WTC11 (cell line): ENCODE measurements around the gene KANTR. TPM values are rescaled to one million over a fixed set of nuclear protein-coding genes. Genes with fewer than 3 reads are reported as not detected.

Experiments
- ATAC-seq: fragments of 200-7000 bp; cut with Tn5 transposase; 2 replicates; pipeline ENCODE4 v1.10.0; 2021; ENCODE audit warnings: mild to moderate bottlenecking, moderate library complexity
- CTCF ChIA-PET: fragments of 300-600 bp; sonication (Branson Sonifier 250); formaldehyde crosslinking; loops from one replicate; lab custom pipeline; 2021; ENCODE audit warnings: antibody characterized with exemption; lab: Charles Lee
- POLR2A ChIA-PET: fragments of 350-600 bp; sonication (Branson Sonifier 250); formaldehyde crosslinking; loops from one replicate; lab custom pipeline; 2021; ENCODE audit warnings: antibody characterized with exemption; lab: Charles Lee
- DNase-seq: peaks from one replicate; pipeline ENCODE4 v3.0.0; 2021; ENCODE audit warnings: low spot score
- H3K27ac Mint-ChIP-seq: 2 replicates; pipeline ENCODE4 v1.8.0; 2021; ENCODE audit warnings: mixed read lengths
- H3K27me3 Mint-ChIP-seq: 2 replicates; pipeline ENCODE4 v1.8.0; 2021; ENCODE audit warnings: low read depth, mild to moderate bottlenecking, moderate library complexity, mixed read lengths
- H3K36me3 Mint-ChIP-seq: 2 replicates; pipeline ENCODE4 v1.8.0; 2021; ENCODE audit warnings: mixed read lengths
- H3K4me1 Mint-ChIP-seq: 2 replicates; pipeline ENCODE4 v1.8.0; 2022; ENCODE audit warnings: mixed read lengths
- H3K4me3 Mint-ChIP-seq: 2 replicates; pipeline ENCODE4 v1.8.0; 2021; ENCODE audit warnings: mild to moderate bottlenecking, moderate library complexity, mixed read lengths
- H3K9me3 Mint-ChIP-seq: 2 replicates; pipeline ENCODE4 v1.8.0; 2021; ENCODE audit warnings: mixed read lengths
- ATF1 ChIP-seq: sonication (generic); formaldehyde crosslinking; IDR thresholded peaks from 2 replicates; pipeline ENCODE4 v1.8.1; 2023; ENCODE audit warnings: mild to moderate bottlenecking, moderate library complexity, missing genetic modification reagents
- ATF6 ChIP-seq: sonication (generic); formaldehyde crosslinking; IDR thresholded peaks from 2 replicates; pipeline ENCODE4 v1.8.1; 2023; ENCODE audit warnings: mild to moderate bottlenecking, missing genetic modification reagents
- CBFB ChIP-seq: sonication (generic); formaldehyde crosslinking; IDR thresholded peaks from 2 replicates; pipeline ENCODE4 v1.8.1; 2022; ENCODE audit warnings: mild to moderate bottlenecking, low read depth, missing genetic modification reagents
- ELF4 ChIP-seq: sonication (generic); formaldehyde crosslinking; IDR thresholded peaks from 2 replicates; pipeline ENCODE4 v1.8.1; 2022; ENCODE audit warnings: low read depth, mild to moderate bottlenecking, moderate library complexity, missing genetic modification reagents
- ESRRA ChIP-seq: sonication (generic); formaldehyde crosslinking; IDR thresholded peaks from 2 replicates; pipeline ENCODE4 v1.8.1; 2022; ENCODE audit warnings: mild to moderate bottlenecking, missing genetic modification reagents, borderline replicate concordance
- JAZF1 ChIP-seq: fragments of 250-450 bp; sonication (Bioruptor Pico); IDR thresholded peaks from 2 replicates; pipeline ENCODE4 v1.9.0; 2021; ENCODE audit warnings: moderate library complexity, mild to moderate bottlenecking, inconsistent platforms
- NFATC4 ChIP-seq: fragments of 250-450 bp; sonication (Bioruptor Pico); IDR thresholded peaks from 2 replicates; pipeline ENCODE4 v1.9.0; 2021; ENCODE audit warnings: mild to moderate bottlenecking
- NFE2L1 ChIP-seq: sonication (generic); formaldehyde crosslinking; IDR thresholded peaks from 2 replicates; pipeline ENCODE4 v1.8.1; 2023; ENCODE audit warnings: missing genetic modification reagents
- NR2C2 ChIP-seq: sonication (generic); formaldehyde crosslinking; IDR thresholded peaks from 2 replicates; pipeline ENCODE4 v1.8.0; 2022; ENCODE audit warnings: mild to moderate bottlenecking, missing genetic modification reagents
- PRDM15 ChIP-seq: sonication (generic); formaldehyde crosslinking; IDR thresholded peaks from 2 replicates; pipeline ENCODE4 v1.8.0; 2022; ENCODE audit warnings: missing genetic modification reagents
- PRRX2 ChIP-seq: fragments of 250-450 bp; sonication (Bioruptor Pico); IDR thresholded peaks from 2 replicates; pipeline ENCODE4 v1.8.0; 2021; ENCODE audit warnings: mild to moderate bottlenecking
- RELA ChIP-seq: sonication (generic); formaldehyde crosslinking; IDR thresholded peaks from 2 replicates; pipeline ENCODE4 v1.8.1; 2022; ENCODE audit warnings: missing genetic modification reagents, mild to moderate bottlenecking, borderline replicate concordance
- RORB ChIP-seq: fragments of 250-450 bp; sonication (Bioruptor Pico); IDR thresholded peaks from 2 replicates; pipeline ENCODE4 v1.9.0; 2021; ENCODE audit warnings: mild to moderate bottlenecking
- SMAD3 ChIP-seq: sonication (generic); formaldehyde crosslinking; IDR thresholded peaks from 2 replicates; pipeline ENCODE4 v1.8.0; 2022; ENCODE audit warnings: missing genetic modification reagents, mild to moderate bottlenecking, borderline replicate concordance
- SMAD4 ChIP-seq: sonication (generic); formaldehyde crosslinking; IDR thresholded peaks from 2 replicates; pipeline ENCODE4 v1.8.0; 2022; ENCODE audit warnings: mild to moderate bottlenecking, missing genetic modification reagents
- SOX15 ChIP-seq: fragments of 250-450 bp; sonication (Bioruptor Pico); IDR thresholded peaks from 2 replicates; pipeline ENCODE4 v1.9.0; 2021; ENCODE audit warnings: mild to moderate bottlenecking
- ZNF138 ChIP-seq: sonication (generic); formaldehyde crosslinking; conservative IDR thresholded peaks from 2 replicates; pipeline ENCODE4 v1.8.1; 2022; ENCODE audit warnings: mild to moderate bottlenecking, moderate library complexity, missing genetic modification reagents
- ZNF281 ChIP-seq: sonication (generic); formaldehyde crosslinking; IDR thresholded peaks from 2 replicates; pipeline ENCODE4 v1.8.0; 2023; ENCODE audit warnings: mild to moderate bottlenecking, missing genetic modification reagents
- ZNF396 ChIP-seq: fragments of 250-450 bp; sonication (Bioruptor Pico); IDR thresholded peaks from 2 replicates; pipeline ENCODE4 v1.8.0; 2021; ENCODE audit warnings: mild to moderate bottlenecking, moderate library complexity, borderline replicate concordance
- ZNF423 ChIP-seq: fragments of 250-450 bp; sonication (Bioruptor Pico); IDR thresholded peaks from 2 replicates; pipeline ENCODE4 v2.1.2; 2022; ENCODE audit warnings: mild to moderate bottlenecking, moderate library complexity
- ZNF671 ChIP-seq: fragments of 250-450 bp; sonication (Bioruptor Pico); IDR thresholded peaks from 2 replicates; pipeline ENCODE4 v1.8.0; 2021; ENCODE audit warnings: mild to moderate bottlenecking
- total RNA-seq: library from RNA; stranded (reverse); gene quantifications from 3 replicates; pipeline ENCODE4 v1.2.3, GENCODE V29; 2021
- TF ChIP-seq, protein P1 (sequence below): sonication (generic); formaldehyde crosslinking; conservative IDR thresholded peaks from 2 replicates; pipeline ENCODE4 v1.8.1; 2023; ENCODE audit warnings: mild to moderate bottlenecking, low read depth, missing genetic modification reagents, moderate library complexity
- TF ChIP-seq, protein P2 (sequence below): sonication (generic); formaldehyde crosslinking; conservative IDR thresholded peaks from 2 replicates; pipeline ENCODE4 v1.8.1; 2022; ENCODE audit warnings: mild to moderate bottlenecking, missing genetic modification reagents
- TF ChIP-seq, protein P3 (sequence below): fragments of 250-450 bp; sonication (Bioruptor Pico); IDR thresholded peaks from 2 replicates; pipeline ENCODE4 v1.9.0; 2021; ENCODE audit warnings: moderate library complexity, mild to moderate bottlenecking, inconsistent platforms, borderline replicate concordance
- TF ChIP-seq, protein P4 (sequence below): sonication (generic); formaldehyde crosslinking; IDR thresholded peaks from 2 replicates; pipeline ENCODE4 v1.8.0; 2022; ENCODE audit warnings: mild to moderate bottlenecking, missing genetic modification reagents

The KANTR gene
- total RNA-seq, 1 experiment from 2014 or later: 14.0 TPM

DNA sequence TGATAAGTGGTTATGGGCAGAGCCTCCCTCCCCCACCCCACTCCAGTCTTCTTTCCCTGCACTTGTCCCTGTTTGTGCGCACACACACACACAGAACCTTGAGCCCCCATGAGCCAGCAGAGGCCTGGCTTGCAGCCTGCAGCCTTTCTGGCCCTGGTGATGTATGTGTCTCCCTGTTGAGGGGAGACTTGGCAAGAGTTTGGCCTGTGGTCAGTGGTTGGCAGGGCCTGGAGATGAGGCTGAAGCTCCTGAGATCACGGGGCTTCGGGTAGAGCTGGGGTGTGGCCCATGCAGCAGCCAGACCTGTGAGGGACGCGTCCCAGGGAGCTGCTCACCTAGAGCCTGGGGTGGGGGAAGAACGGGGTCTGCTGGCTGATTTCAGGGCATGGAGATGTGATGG, 43.1 kb upstream of the KANTR start:
- no peaks in the 10 kb centered on the region for H3K9me3 Mint-ChIP-seq
- ChIA-PET CTCF (no interaction called here), POLR2A (no interaction called here)
- ATAC-seq (no peak), DNase-seq (no peak)
- TF ChIP-seq SMAD3 (CRISPR knock-in tag) (no peak), ZNF396 (CRISPR knock-in tag) (no peak), NFE2L1 (CRISPR knock-in tag) (no peak), SMAD4 (CRISPR knock-in tag) (no peak), ATF1 (no peak), ELF4 (CRISPR knock-in tag) (no peak), ATF6 (CRISPR knock-in tag) (no peak), ZNF423 (no peak), ZNF138 (no peak), SOX15 (no peak), JAZF1 (CRISPR knock-in tag) (no peak), ESRRA (CRISPR knock-in tag) (no peak), PRDM15 (no peak), CBFB (CRISPR knock-in tag) (no peak), ZNF671 (CRISPR knock-in tag) (no peak)
- TF ChIP-seq, protein P1, sequence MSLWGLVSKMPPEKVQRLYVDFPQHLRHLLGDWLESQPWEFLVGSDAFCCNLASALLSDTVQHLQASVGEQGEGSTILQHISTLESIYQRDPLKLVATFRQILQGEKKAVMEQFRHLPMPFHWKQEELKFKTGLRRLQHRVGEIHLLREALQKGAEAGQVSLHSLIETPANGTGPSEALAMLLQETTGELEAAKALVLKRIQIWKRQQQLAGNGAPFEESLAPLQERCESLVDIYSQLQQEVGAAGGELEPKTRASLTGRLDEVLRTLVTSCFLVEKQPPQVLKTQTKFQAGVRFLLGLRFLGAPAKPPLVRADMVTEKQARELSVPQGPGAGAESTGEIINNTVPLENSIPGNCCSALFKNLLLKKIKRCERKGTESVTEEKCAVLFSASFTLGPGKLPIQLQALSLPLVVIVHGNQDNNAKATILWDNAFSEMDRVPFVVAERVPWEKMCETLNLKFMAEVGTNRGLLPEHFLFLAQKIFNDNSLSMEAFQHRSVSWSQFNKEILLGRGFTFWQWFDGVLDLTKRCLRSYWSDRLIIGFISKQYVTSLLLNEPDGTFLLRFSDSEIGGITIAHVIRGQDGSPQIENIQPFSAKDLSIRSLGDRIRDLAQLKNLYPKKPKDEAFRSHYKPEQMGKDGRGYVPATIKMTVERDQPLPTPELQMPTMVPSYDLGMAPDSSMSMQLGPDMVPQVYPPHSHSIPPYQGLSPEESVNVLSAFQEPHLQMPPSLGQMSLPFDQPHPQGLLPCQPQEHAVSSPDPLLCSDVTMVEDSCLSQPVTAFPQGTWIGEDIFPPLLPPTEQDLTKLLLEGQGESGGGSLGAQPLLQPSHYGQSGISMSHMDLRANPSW (CRISPR knock-in tag): no peak
- TF ChIP-seq, protein P2, sequence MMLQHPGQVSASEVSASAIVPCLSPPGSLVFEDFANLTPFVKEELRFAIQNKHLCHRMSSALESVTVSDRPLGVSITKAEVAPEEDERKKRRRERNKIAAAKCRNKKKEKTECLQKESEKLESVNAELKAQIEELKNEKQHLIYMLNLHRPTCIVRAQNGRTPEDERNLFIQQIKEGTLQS (CRISPR knock-in tag): no peak
- H3K4me3 Mint-ChIP-seq: no peak overlapping the region
- H3K36me3 Mint-ChIP-seq: no peaks in the 10 kb centered on the region
- H3K4me1 Mint-ChIP-seq: peaks cover 14% of the 10 kb centered on the region
- no peaks in the 10 kb centered on the region for H3K27me3 Mint-ChIP-seq
- H3K27ac Mint-ChIP-seq: no peak overlapping the region

DNA sequence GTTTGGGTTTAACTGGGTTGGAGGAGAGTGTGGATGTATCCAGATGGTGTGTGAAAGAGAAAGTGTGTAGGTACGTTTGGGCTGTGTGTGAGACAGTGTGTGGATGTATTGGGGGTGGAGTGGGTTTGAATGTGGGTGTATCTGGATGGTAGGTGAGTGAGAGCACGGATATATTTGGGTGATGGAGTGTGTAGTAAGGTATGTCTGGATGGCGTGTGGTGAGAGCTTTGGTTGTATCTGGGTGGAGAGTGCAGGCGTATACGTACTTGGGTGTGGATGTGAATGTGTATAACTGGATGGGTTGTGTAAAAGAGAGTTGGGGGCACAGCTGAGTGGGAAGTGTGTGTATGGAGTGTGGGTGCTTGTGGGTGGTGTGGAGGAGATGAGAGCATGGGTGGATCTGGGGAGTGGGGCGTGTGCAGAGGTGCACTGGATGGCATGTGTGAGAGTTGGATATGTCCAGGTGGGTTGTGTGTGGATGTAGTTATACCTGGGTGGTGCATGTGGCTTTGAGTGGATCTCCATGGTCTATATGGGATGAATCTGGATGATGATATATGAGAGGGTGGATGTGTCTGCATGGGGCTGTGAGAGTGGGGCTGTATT, 38.6 kb upstream of the KANTR start:
- Mint-ChIP-seq H3K36me3 (no peaks in the 10 kb centered on the region), H3K27ac (no peak overlapping the region), H3K4me3 (no peak overlapping the region), H3K4me1 (0 out of 2 replicates have a peak, but pooled peaks cover 2% of the 10 kb centered on the region), H3K9me3 (no peaks in the 10 kb centered on the region), H3K27me3 (no peaks in the 10 kb centered on the region)
- ATAC-seq: no peak
- no peak for DNase-seq
- ChIA-PET POLR2A (no interaction called here), CTCF (no interaction called here)
- TF ChIP-seq, protein P3, sequence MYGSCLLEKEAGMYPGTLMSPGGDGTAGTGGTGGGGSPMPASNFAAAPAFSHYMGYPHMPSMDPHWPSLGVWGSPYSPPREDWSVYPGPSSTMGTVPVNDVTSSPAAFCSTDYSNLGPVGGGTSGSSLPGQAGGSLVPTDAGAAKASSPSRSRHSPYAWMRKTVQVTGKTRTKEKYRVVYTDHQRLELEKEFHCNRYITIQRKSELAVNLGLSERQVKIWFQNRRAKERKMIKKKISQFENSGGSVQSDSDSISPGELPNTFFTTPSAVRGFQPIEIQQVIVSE: no peak
- TF ChIP-seq RORB (CRISPR knock-in tag): no peak
- no peak for TF ChIP-seq RELA
- no peak for TF ChIP-seq SMAD4 (CRISPR knock-in tag)
- no peak for TF ChIP-seq PRRX2 (CRISPR knock-in tag)
- no peak for TF ChIP-seq ZNF281 (CRISPR knock-in tag)
- no peak for TF ChIP-seq NFATC4 (CRISPR knock-in tag)
- no peak for TF ChIP-seq CBFB (CRISPR knock-in tag)
- TF ChIP-seq, protein P4, sequence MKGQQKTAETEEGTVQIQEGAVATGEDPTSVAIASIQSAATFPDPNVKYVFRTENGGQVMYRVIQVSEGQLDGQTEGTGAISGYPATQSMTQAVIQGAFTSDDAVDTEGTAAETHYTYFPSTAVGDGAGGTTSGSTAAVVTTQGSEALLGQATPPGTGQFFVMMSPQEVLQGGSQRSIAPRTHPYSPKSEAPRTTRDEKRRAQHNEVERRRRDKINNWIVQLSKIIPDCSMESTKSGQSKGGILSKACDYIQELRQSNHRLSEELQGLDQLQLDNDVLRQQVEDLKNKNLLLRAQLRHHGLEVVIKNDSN (CRISPR knock-in tag): no peak
- TF ChIP-seq NR2C2 (CRISPR knock-in tag): no peak
